GM21786 (cell line): ENCODE data around the gene TP53I13.

Experiments used
- ATAC-seq: cut with Tn5 transposase; IDR thresholded peaks from one replicate; pipeline ENCODE4 v1.9.1; 2021; ENCODE audit not compliant: unreplicated experiment

The TP53I13 gene

GRCh38 chr17:29613856-29614255 is 45.4 kb downstream of the TP53I13 start:
- ATAC-seq: no peak

GRCh38 chr17:29614349-29615047 is 46.0 kb downstream of the TP53I13 start:
- no peak for ATAC-seq

- ATAC-seq: no peak
Observed at GRCh38 chr17:29615048-29615385, 46.5 kb downstream of the TP53I13 start.

GRCh38 chr17:29615492-29616299 is 47.2 kb downstream of the TP53I13 start:
- no peak for ATAC-seq

GRCh38 chr17:29616300-29617048 is 48.0 kb downstream of the TP53I13 start:
- ATAC-seq: no peak

GRCh38 chr17:29617125-29617480 is 48.6 kb downstream of the TP53I13 start:
- peak; percentile 52 for ATAC-seq

GRCh38 chr17:29617481-29618271 is 49.2 kb downstream of the TP53I13 start:
- ATAC-seq: peak; percentile 9

GRCh38 chr17:29618272-29619065 is 50.0 kb downstream of the TP53I13 start:
- ATAC-seq: no peak

- no peak for ATAC-seq
Observed at GRCh38 chr17:29619251-29619650, 50.8 kb downstream of the TP53I13 start.

- no peak for ATAC-seq
Observed at GRCh38 chr17:29620271-29620670, 51.8 kb downstream of the TP53I13 start.

- ATAC-seq: no peak
Observed at GRCh38 chr17:29620779-29621500, 52.4 kb downstream of the TP53I13 start.

- ATAC-seq: no peak
Observed at GRCh38 chr17:29621751-29622194, 53.3 kb downstream of the TP53I13 start.
